Chondrocyte (in vitro differentiated cells): ENCODE data around the gene CCR9. TPM values are rescaled to one million over a fixed set of nuclear protein-coding genes. Genes with fewer than 3 reads are reported as not detected.

Source experiments
- DNase-seq: peaks from one replicate; pipeline ENCODE4 v3.0.0; 2021; ENCODE audit warnings: mixed read lengths, low spot score
- H3K27ac Mint-ChIP-seq: one replicate; pipeline ENCODE4 v1.8.0; 2021; ENCODE audit warnings: mild to moderate bottlenecking, moderate library complexity, mixed read lengths; ENCODE audit not compliant: unreplicated experiment
- H3K27me3 Mint-ChIP-seq: 2 replicates; pipeline ENCODE4 v1.8.0; 2021; ENCODE audit warnings: low read depth, mixed read lengths
- H3K36me3 Mint-ChIP-seq: 2 replicates; pipeline ENCODE4 v1.8.0; 2021; ENCODE audit warnings: low read depth, mixed read lengths
- H3K4me1 Mint-ChIP-seq: 2 replicates; pipeline ENCODE4 v1.8.0; 2021; ENCODE audit warnings: low read depth, mild to moderate bottlenecking, mixed read lengths
- H3K4me3 Mint-ChIP-seq: one replicate; pipeline ENCODE4 v1.8.0; 2021; ENCODE audit warnings: mild to moderate bottlenecking, moderate library complexity, mixed read lengths; ENCODE audit not compliant: unreplicated experiment
- H3K9me3 Mint-ChIP-seq: 2 replicates; pipeline ENCODE4 v1.8.0; 2021; ENCODE audit warnings: low read depth, mixed read lengths
- total RNA-seq: library from RNA; stranded (reverse); gene quantifications from 3 replicates; pipeline ENCODE4 v1.2.1, GENCODE V29; 2021
- TF ChIP-seq, protein P1 (sequence below): fragments of 200-600 bp; sonication (generic); IDR thresholded peaks from 2 replicates; pipeline ENCODE4 v1.5.0; 2021; ENCODE audit warnings: antibody characterized with exemption, mild to moderate bottlenecking, moderate library complexity

CCR9 gene
- total RNA-seq, 1 donor from 2014 or later, result not detected

DNA sequence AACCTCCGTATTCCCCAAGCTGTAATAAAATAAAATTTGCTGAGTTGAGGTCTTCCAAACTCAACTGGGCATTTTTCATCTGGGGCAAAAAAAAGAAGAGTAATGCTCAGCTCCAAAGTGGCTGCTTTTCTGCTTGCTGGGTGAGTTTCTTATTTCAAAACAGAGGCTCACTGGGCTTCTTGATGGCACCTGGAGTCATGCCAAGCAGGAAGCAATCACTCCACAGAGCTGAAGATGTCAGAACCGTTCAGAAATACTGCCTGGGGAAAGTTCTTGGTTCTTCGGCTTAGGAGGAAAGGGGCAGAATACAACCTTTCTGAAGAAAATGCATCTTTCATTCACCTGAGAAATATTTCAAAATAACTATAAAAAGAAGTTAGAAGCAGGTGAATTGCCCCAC lies 4.1 kb downstream of the CCR9 start:
- Mint-ChIP-seq H3K9me3 (no peaks in the 10 kb centered on the region), H3K4me1 (peaks cover 7% of the 10 kb centered on the region), H3K27ac (no peak overlapping the region), H3K27me3 (peaks cover 8% of the 10 kb centered on the region), H3K4me3 (no peak overlapping the region), H3K36me3 (no peaks in the 10 kb centered on the region)
- TF ChIP-seq, protein P1, sequence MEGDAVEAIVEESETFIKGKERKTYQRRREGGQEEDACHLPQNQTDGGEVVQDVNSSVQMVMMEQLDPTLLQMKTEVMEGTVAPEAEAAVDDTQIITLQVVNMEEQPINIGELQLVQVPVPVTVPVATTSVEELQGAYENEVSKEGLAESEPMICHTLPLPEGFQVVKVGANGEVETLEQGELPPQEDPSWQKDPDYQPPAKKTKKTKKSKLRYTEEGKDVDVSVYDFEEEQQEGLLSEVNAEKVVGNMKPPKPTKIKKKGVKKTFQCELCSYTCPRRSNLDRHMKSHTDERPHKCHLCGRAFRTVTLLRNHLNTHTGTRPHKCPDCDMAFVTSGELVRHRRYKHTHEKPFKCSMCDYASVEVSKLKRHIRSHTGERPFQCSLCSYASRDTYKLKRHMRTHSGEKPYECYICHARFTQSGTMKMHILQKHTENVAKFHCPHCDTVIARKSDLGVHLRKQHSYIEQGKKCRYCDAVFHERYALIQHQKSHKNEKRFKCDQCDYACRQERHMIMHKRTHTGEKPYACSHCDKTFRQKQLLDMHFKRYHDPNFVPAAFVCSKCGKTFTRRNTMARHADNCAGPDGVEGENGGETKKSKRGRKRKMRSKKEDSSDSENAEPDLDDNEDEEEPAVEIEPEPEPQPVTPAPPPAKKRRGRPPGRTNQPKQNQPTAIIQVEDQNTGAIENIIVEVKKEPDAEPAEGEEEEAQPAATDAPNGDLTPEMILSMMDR, result no peak
- DNase-seq, result no peak

DNA sequence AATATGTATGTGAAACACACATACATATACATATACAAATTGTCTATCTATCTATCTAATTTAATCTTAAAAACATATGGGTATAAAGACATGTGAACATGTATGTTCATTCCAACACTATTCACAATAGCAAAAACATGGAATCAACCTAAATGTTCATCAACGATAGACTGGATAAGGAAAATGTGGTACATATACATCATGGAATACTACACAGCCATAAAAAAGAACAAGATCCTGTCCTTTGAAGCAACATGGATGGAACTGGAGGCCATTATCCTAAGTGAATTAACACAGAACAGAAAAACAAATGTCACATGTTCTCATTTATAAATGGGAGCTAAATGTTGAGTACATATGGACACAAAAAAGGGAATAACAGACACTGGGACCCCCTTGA lies 5.8 kb downstream of the CCR9 start:
- Mint-ChIP-seq H3K4me1 (peaks cover 18% of the 10 kb centered on the region), H3K27ac (no peak overlapping the region), H3K9me3 (no peaks in the 10 kb centered on the region), H3K4me3 (no peak overlapping the region), H3K36me3 (no peaks in the 10 kb centered on the region), H3K27me3 (peaks cover 6% of the 10 kb centered on the region)
- TF ChIP-seq, protein P1, result no peak
- DNase-seq, result no peak

DNA sequence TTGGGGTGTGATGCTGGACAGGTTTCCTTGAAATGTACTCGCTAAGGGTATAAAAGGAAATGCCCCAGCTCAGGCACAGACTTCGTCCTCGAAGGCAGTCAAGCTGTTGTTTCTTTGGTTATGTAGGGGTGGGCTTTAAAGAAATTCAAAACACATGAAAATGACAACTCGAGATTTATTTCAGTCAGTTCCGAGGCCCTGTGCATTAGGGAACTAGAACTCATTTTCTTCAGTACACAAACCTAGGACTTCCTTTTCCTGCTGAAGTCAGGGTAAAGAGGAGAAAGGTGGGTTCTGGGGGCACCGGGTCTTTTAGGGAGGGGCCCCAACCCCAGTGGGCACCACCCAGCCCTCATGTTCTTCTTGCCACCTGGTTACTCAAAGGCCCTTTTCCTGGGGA lies 7.7 kb downstream of the CCR9 start:
- peaks cover 24% of the 10 kb centered on the region for H3K4me1 Mint-ChIP-seq
- H3K9me3 Mint-ChIP-seq, result no peaks in the 10 kb centered on the region
- no peak overlapping the region for H3K27ac Mint-ChIP-seq
- H3K36me3 Mint-ChIP-seq, result no peaks in the 10 kb centered on the region
- TF ChIP-seq, protein P1, result no peak
- no peak overlapping the region for H3K4me3 Mint-ChIP-seq
- no peak for DNase-seq
- H3K27me3 Mint-ChIP-seq, result peaks cover 6% of the 10 kb centered on the region

DNA sequence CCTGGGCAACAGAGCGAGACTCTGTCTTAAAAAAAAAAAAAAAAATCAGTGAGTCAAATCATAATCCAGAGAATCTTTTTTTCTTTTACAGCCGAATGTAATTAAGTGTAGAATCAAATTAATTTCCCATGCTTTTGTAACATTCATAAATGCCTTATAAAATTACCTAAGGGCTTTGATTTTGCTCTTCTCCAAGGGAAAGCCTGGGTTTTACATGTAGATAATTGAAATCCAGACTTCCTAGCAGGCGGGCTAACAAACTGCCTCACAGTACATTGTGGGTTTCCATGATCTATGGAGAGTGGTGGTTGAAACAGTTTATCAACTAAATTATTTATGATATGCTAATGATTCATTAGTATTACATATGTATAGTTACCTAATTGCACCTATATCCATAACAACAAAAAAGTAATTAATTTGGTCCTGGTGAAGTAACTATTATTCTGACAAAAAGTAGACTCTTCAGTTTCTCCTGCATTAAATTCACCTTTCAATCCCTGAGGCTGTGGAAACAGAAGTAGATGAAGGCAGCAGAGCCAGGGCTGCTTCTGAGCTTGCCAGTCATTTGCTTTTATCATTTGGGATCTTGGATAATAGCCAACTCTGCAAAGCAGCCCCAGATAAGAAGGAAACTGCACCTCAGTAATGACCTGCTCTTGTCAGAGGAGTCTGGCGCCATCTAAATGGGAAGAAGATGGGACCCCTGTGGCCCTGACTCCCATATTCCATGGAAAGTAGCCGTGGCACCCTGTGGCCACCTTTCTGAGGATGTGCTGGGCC lies 9.5 kb downstream of the CCR9 start:
- Mint-ChIP-seq H3K36me3 (no peaks in the 10 kb centered on the region), H3K9me3 (no peaks in the 10 kb centered on the region), H3K27ac (no peak overlapping the region), H3K4me1 (peaks cover 21% of the 10 kb centered on the region), H3K4me3 (no peak overlapping the region), H3K27me3 (peaks cover 6% of the 10 kb centered on the region)
- TF ChIP-seq, protein P1, result no peak
- no peak for DNase-seq

DNA sequence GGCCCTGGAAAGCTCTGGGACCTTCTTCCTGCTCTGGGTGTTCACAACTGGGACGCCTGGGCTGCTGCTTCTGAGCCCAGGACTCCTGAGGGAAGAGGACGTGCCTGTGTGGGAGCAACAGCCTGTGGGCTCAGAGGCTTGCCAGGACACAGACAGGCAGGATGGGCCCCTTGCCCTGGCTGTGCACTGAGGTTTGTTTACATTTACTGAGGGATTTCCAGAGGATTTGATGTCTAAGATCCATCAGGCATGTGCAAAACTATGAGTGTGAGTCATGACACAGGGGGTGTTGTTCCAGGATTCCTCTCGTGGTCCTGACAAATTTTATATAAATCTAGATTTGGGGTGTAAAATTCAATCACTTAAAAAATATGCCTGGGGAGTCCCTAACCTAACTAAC lies 10.6 kb downstream of the CCR9 start:
- no peak for DNase-seq
- no peaks in the 10 kb centered on the region for H3K9me3 Mint-ChIP-seq
- TF ChIP-seq, protein P1, result no peak
- H3K27ac Mint-ChIP-seq, result peak overlapping the region; percentile 53
- no peaks in the 10 kb centered on the region for H3K36me3 Mint-ChIP-seq
- peaks cover 2% of the 10 kb centered on the region for H3K27me3 Mint-ChIP-seq
- H3K4me3 Mint-ChIP-seq, result no peak overlapping the region
- peaks cover 21% of the 10 kb centered on the region for H3K4me1 Mint-ChIP-seq
